GM19099 (cell line): ENCODE measurements around the gene FLRT2.

Experiments
- POLR2A ChIP-seq: IDR thresholded peaks from 3 replicates; pipeline ENCODE4 v1.6.1; 2011; ENCODE audit warnings: low read depth; ENCODE audit not compliant: insufficient read length; ENCODE audit errors: extremely low read depth

FLRT2 gene

DNA sequence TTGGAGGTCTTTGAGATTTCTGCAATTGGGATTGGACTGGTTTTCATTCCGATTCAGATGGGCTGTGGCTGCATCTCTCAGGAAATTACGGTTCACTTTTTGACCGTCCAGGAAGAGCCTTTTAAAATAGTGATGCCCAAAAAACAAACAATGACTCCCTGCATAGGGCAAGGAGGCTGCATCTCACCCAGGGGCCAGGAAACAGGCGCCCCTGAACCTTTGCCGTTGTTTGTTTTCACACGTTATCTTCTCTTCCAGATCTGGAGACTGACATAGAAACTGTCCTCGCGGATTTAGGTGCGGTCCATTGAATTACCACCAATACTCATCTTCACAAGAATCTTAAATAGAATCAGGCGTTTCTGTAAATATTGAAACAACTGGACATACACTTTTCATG lies 66.0 kb downstream of the FLRT2 start:
- TF ChIP-seq POLR2A, result no peak

- TF ChIP-seq POLR2A, result no peak
Measured at GRCh38 chr14:85596562-85596961, 66.6 kb downstream of the FLRT2 start.

DNA sequence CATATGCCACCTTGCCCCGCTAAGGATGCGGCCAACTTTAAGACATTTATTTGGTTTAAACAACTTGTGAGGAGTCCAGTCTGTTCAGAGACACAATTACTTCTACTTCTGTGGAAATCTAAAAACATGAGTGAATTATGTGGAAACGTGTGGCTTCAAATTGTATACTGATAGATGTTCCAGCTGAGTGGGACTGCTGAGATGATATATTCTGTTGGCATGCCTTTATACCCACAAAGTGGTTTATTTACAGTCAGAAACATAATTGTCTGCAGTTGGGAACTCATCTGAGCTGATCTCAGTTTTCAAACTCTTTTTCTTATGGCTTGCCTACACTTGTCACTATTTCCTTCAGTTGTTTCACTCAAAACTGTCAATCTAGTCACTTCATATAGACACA lies 67.8 kb downstream of the FLRT2 start:
- no peak for TF ChIP-seq POLR2A

DNA sequence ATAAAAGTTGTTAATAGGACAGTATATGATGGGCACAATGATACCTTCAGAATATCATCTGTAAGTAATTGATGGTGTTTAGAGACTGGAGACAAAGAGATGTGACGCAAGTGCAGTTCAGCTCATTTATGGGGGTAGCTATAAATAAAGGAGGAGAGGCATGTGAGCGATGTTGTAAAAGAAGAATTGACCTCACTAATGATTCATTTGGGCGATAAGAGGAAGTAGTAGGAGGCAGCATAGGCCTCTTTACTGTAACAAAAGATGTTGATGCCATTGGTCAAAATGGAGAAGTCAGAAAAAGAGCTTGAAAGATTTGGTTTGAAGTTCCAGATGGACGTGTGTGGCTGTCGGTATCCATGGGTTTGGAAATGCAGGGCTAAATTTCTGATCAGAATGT lies 70.0 kb downstream of the FLRT2 start:
- no peak for TF ChIP-seq POLR2A

DNA sequence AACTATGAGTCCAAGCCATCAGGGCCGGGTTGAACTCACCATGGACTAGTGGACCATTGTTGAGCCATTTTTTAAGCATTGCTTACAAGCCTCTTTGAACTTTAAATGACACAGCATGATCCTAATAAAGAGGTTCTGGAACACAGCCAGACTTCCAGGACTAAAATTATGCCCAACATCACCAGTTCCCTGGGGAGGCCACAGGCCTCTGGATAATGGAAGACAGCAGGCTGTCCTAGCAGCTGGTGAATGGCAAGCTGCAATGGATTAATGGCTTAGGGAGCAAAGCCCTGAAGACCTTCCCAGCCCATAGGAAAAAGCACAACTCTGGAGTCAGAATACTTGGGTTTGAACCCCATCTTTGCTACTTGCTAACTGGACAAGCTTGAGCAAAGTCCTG lies 71.3 kb downstream of the FLRT2 start:
- TF ChIP-seq POLR2A, result no peak

GRCh38 chr14:85601690-85602089 lies 71.7 kb downstream of the FLRT2 start:
- TF ChIP-seq POLR2A, result no peak

DNA sequence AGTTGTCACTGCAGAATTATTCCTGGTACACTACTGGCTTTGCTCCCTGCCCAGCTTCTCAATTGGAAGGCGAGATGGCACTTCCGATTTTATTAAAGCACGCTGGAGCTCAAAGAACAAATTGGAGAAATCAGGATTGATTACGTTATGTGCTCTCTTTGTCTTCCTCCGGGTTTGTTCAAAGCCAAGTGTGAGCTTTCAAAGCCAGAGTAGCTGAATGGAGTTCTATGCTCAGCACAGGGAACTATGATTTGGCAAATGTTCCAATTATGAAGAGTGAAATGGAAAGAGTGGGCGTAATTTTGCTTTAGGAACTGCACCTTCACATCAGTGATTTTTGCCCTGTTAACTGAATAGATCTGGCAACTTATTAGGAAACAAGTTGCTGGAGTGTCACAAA lies 72.4 kb downstream of the FLRT2 start:
- no peak for TF ChIP-seq POLR2A

- TF ChIP-seq POLR2A, result no peak
Measured at GRCh38 chr14:85604021-85604420, 74.1 kb downstream of the FLRT2 start.

DNA sequence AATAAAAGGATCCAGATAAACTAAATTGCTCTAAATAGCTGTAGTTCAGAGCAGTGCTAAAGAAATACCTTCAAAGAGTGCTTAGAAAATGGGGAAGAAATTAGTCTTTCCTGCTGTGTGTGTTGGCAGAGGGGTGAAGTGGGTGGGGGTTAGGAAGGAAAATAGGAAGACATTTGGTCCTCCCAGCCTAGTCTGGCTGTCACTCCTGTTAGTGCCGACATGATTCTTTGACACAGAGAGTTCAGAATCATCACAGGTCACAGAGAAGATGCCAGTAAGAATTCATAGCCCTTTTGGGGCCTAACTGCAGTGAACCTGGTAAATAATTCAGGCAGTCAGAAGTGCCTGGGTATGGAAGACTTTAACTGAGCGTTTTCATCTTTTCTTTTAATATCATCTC lies 74.8 kb downstream of the FLRT2 start:
- no peak for TF ChIP-seq POLR2A

- no peak for TF ChIP-seq POLR2A
Measured at GRCh38 chr14:85607651-85608081, 77.7 kb downstream of the FLRT2 start.

DNA sequence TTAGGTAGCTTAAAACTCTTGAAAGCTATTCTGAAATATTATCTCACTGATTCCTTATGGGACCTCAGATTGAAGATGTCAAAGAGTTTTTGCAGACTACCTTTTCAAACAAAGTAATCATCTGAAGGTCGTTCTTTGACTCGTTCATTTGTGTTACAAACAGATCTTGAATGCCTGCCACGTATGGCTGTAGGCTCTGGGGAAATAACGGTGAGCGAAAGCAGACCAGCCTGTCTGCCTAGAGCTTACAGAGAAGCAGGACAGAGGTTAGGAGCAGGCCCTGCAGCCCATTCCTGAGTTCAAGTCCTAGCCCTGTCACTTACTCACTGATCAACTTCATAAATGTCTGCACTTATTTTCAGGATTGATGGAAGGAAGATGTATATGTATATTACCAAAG lies 83.6 kb downstream of the FLRT2 start:
- no peak for TF ChIP-seq POLR2A

- TF ChIP-seq POLR2A, result no peak
Measured at GRCh38 chr14:85616386-85616885, 86.5 kb downstream of the FLRT2 start.

- no peak for TF ChIP-seq POLR2A
Measured at GRCh38 chr14:85616886-85617285, 86.9 kb downstream of the FLRT2 start.

DNA sequence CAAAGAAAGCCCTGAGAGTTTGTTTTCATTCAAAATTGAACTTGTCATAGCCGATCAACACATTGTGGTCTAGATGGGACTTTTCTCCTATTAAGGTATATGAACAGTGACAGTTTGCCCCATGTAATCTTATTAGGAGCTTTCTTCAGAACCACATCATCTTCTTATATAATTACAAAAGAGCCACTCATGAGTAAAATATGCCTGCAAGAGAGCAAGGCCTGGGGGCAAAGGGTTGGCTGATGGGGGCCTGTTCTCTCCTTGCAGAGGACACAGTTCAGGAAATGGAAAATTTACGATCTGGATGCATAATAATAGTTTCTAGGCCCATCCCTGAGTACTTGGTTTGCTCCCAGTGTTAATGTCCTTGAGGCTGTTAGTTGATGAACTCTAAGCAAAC lies 87.8 kb downstream of the FLRT2 start:
- TF ChIP-seq POLR2A, result no peak

DNA sequence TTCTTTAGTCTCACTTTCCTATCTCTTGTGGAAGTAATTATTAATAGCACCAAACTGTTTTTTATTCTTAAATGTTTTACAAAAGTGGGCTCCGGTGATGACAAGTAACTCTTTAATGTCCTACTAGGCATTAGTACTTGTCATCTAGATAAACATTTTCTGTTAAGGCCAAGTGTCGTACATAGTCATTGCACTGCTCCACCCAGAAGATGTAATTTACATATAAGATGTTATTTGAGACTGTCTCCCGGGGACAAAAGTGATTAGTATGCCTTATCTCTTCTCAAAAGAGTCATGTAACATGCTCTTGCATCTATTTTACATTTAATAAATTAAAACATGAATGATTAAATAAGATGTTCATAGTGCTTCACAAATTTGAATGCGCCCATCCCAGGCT lies 88.4 kb downstream of the FLRT2 start:
- TF ChIP-seq POLR2A, result no peak

- TF ChIP-seq POLR2A, result no peak
Measured at GRCh38 chr14:85618978-85619377, 89.0 kb downstream of the FLRT2 start.

- TF ChIP-seq POLR2A, result no peak
Measured at GRCh38 chr14:85619851-85620250, 89.9 kb downstream of the FLRT2 start.

- TF ChIP-seq POLR2A, result no peak
Measured at GRCh38 chr14:85620947-85621346, 91.0 kb downstream of the FLRT2 start.

DNA sequence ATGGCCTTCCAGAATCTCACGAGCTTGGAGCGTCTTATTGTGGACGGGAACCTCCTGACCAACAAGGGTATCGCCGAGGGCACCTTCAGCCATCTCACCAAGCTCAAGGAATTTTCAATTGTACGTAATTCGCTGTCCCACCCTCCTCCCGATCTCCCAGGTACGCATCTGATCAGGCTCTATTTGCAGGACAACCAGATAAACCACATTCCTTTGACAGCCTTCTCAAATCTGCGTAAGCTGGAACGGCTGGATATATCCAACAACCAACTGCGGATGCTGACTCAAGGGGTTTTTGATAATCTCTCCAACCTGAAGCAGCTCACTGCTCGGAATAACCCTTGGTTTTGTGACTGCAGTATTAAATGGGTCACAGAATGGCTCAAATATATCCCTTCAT lies 92.2 kb downstream of the FLRT2 start:
- no peak for TF ChIP-seq POLR2A
